ENCODE results near the gene SDK2. TPM values are rescaled to one million over a fixed set of nuclear protein-coding genes. Genes with fewer than 3 reads are reported as not detected.

Gene SDK2
- total and polyA plus RNA-seq, 8 donors, result 0.04 to 0.31 (median 0.17) TPM

DNA sequence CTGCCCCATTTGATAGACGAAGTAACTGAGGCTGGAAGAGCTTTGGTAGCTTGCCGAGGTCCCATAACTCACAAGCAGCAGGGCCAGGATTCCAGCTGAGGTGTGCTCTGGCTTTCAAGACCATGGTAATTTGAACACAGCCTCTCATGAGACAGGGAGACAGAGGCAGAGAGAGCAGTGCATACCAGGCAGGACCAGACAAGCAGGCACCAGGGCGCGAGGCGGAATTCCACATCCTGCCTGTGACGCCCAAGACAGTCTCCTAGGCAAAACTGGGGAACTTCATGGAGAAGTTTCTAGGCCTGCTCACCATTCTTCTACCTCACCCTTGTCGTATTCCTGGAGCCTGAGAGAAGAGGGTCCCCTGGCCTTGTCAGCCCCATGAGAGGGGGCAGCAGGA, 19.2 kb downstream of the SDK2 start:
- no peaks in the 10 kb centered on the region for H3K27me3 ChIP-seq
- no peaks in the 10 kb centered on the region for H3K4me1 ChIP-seq
- H3K4me3 ChIP-seq, result no peak overlapping the region
- ATAC-seq (no peak), FAIRE-seq (no peak), DNase-seq (no peak)
- no peak overlapping the region for H3K27ac ChIP-seq
- intact Hi-C loops (cut with DNase I), result no loop called here
- WGBS, 2 donors, result 71 to 78% methylated on average over 7 of the region's 7 CpGs
- no peaks in the 10 kb centered on the region for H3K9me3 ChIP-seq
- H3K36me3 ChIP-seq, result no peaks in the 10 kb centered on the region
- no peak for TF ChIP-seq CTCF (IDR thresholded peaks at IDR 0.05)

DNA sequence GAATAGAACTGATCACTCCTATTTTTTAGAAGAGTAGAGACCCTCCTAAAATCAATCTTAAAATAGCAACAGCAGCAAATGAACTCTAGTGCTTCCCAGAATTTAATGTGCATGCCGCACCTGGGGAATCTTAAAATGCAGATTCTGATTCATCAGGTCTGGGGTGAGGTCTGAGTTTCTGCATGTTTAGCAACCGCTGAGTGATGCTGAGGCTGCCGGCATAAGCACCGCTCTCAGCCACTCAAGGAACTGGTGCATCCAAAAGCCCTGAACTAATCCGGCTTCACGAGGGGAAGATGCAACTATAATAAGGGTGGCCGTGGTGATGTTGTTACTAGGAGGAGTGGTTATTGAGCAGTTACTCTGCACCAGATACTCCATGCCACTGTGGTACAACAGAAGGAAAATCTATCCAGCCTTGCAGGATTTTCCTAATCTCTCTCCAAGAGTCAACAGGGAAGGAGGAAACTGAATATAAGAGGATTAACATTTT, 19.7 kb downstream of the SDK2 start:
- WGBS, 2 donors, result 77 to 80% methylated on average over 7 of the region's 7 CpGs
- Histone ChIP-seq H3K27me3 (no peaks in the 10 kb centered on the region), H3K4me3 (no peak overlapping the region), H3K36me3 (no peaks in the 10 kb centered on the region), H3K9me3 (no peaks in the 10 kb centered on the region), H3K4me1 (no peaks in the 10 kb centered on the region), H3K27ac (no peak overlapping the region)
- no peak for TF ChIP-seq CTCF (IDR thresholded peaks at IDR 0.05)
- FAIRE-seq (no peak), ATAC-seq (no peak), DNase-seq (no peak)
- intact Hi-C loops (cut with DNase I), result no loop called here

DNA sequence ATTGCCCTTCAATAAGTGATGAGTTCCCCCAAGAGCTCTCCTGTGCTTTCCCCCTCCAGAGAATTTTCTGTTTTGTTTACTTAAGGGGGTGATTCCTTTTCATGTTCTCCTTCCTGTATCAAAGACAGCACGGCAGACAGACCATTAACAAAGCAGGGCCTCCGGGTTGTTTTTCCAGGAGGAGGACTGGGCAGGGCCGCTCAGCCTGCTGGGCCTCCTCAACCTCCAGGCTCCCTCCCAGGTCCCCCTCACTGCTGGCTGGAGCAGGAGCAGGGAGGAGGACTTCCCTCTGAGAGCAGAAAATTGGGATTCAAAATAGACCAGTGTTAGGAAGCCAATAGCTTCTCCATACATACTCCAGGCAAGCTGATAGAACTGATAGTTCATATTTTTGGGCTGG, 20.4 kb downstream of the SDK2 start:
- no peak overlapping the region for H3K27ac ChIP-seq
- DNase-seq (no peak), FAIRE-seq (no peak), ATAC-seq (no peak)
- H3K9me3 ChIP-seq, result no peaks in the 10 kb centered on the region
- intact Hi-C loops (cut with DNase I), result no loop called here
- TF ChIP-seq CTCF (IDR thresholded peaks at IDR 0.05), result no peak
- H3K27me3 ChIP-seq, result no peaks in the 10 kb centered on the region
- H3K4me3 ChIP-seq, result no peak overlapping the region
- WGBS, 2 donors, result 57 to 64% methylated on average over 3 of the region's 3 CpGs
- H3K4me1 ChIP-seq, result no peaks in the 10 kb centered on the region
- H3K36me3 ChIP-seq, result no peaks in the 10 kb centered on the region

DNA sequence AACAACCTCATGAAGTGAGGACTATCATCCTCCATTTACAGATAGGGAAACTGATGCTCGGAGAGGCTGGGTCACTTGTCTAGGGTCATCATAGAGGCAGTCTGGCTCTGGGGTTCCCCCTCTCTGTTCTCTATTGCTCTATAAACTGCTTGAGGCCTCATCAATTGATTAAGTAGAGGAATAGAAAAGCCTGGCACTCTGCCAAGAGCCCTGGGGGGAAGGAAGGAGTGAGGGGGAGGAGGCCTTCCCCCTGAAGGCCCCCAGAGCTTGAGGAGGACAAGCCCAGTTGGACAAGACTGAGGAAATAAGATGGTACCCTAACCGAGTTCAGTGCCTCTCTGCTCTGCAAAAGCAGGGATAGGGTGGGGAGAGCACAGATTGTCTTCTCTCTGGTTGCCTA, 21.0 kb downstream of the SDK2 start:
- TF ChIP-seq CTCF (IDR thresholded peaks at IDR 0.05), result no peak
- Histone ChIP-seq H3K4me1 (no peaks in the 10 kb centered on the region), H3K27me3 (no peaks in the 10 kb centered on the region), H3K9me3 (no peaks in the 10 kb centered on the region), H3K36me3 (no peaks in the 10 kb centered on the region), H3K4me3 (no peak overlapping the region), H3K27ac (no peak overlapping the region)
- DNase-seq (no peak), FAIRE-seq (no peak), ATAC-seq (no peak)
- WGBS, 2 donors, result 57 to 82% methylated on average over 2 of the region's 2 CpGs
- intact Hi-C loops (cut with DNase I), result no loop called here

DNA sequence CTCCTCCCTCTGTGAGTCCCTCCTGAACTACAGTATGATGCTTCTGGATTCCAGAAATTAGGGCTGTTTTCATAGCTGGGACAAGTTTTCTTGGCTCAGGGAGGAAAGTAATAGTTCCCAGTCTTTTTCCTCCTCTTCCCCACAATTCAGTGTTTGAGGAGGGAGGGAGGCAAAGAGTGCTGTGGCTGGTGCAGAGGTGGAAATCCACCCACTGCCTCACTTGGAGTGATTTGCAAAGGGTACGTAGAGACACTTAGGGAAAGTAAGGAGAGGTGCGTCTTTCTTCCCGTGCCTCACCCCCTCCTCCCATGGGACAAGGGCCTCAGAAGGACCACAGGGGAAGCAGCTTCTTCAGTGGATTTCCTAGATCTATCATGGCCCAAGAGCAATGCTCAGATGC, 21.9 kb downstream of the SDK2 start:
- Histone ChIP-seq H3K36me3 (no peaks in the 10 kb centered on the region), H3K4me1 (no peaks in the 10 kb centered on the region), H3K27ac (no peak overlapping the region), H3K4me3 (no peak overlapping the region), H3K9me3 (no peaks in the 10 kb centered on the region), H3K27me3 (no peaks in the 10 kb centered on the region)
- TF ChIP-seq CTCF (IDR thresholded peaks at IDR 0.05), result no peak
- WGBS, 2 donors, result 74 to 90% methylated on average over 3 of the region's 3 CpGs
- intact Hi-C loops (cut with DNase I), result no loop called here
- ATAC-seq (no peak), FAIRE-seq (no peak), DNase-seq (no peak)
